ENCODE results near the gene SLC35B2.
"Not testable (repeated sequence)": the region's sequence is repeated elsewhere in the genome, so short reads cannot be mapped to it uniquely, and the experiment has no call there.

SLC35B2 gene

DNA sequence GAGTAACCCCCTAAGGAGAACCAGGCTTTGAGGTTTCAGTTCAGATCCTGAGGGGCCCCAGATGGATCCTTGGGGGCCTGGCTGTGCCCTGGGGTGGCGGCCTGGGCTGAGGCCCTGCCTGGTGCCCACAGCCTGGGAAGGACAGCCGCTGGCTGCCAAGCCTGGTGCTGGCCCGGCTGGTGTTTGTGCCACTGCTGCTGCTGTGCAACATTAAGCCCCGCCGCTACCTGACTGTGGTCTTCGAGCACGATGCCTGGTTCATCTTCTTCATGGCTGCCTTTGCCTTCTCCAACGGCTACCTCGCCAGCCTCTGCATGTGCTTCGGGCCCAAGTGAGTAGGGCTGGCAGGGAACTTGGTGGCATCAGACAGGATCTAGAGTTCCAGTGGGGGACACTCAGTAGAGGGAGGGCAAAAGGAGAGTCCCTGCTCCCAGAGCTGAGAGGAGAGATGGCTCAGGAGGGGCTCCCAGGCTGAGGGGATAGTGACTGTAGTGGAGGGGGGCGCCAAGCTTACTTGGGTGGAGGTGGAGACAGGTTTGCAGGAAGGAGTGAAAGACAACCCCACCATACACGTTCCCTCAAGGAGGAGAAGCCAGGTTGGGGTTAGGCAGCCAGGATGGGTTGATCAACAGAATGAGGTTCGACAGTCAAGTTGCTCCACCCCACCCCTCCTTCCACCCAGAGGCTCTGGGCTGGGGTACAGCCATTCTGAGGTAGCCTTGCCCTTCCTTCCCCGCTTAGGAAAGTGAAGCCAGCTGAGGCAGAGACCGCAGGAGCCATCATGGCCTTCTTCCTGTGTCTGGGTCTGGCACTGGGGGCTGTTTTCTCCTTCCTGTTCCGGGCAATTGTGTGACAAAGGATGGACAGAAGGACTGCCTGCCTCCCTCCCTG lies 24.4 kb downstream of the SLC35B2 start:
- no peak for DNase-seq

DNA sequence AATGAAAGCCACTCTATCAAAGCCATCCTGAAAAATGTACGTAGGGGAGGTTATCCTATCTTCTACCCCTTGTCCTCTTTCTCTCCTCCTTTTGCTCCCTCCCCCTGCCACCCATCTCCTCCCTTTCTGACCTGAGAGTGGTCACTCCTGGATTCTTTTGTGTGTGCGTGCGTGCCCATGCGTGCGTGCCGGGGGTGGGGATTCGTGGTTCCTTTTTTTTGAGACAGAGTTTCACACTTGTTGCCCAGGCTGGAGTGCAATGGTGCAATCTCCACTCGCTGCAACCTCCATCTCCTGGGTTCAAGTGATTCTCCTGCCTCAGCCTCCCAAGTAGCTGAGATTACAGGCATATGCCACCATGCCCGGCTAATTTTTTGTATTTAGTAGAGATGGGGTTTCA lies 25.9 kb downstream of the SLC35B2 start:
- not testable (repeated sequence) for DNase-seq

DNA sequence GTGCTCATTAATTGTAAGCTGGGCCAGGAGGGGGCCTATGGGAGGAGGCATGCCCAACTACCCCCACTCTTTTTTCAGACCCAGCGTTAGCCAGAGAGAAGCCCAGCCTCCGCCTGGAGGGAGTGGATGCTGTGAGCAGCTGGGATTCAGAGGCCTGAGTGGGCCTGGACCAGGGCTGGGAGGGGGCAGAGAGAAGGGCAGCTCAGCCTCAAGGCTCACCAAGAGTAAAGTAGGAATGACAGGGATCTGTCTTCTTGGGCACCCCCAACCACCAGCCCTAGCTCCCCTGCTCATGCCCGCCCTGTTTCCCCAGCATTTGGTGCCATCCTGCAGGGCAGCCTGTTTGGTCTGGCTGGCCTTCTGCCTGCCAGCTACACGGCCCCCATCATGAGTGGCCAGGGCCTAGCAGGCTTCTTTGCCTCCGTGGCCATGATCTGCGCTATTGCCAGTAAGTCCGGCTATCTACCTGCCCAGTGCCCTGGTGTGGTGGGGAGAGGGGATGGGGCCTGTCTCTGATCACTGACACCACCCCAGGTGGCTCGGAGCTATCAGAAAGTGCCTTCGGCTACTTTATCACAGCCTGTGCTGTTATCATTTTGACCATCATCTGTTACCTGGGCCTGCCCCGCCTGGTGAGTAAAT lies 27.2 kb downstream of the SLC35B2 start:
- no peak for DNase-seq

- no peak for DNase-seq
Measured at GRCh38 chr6:44229376-44230033, 27.8 kb downstream of the SLC35B2 start.

GRCh38 chr6:44228836-44229235 lies 28.5 kb downstream of the SLC35B2 start:
- no peak for DNase-seq

- DNase-seq, result no peak
Measured at GRCh38 chr6:44228433-44228832, 28.9 kb downstream of the SLC35B2 start.

DNA sequence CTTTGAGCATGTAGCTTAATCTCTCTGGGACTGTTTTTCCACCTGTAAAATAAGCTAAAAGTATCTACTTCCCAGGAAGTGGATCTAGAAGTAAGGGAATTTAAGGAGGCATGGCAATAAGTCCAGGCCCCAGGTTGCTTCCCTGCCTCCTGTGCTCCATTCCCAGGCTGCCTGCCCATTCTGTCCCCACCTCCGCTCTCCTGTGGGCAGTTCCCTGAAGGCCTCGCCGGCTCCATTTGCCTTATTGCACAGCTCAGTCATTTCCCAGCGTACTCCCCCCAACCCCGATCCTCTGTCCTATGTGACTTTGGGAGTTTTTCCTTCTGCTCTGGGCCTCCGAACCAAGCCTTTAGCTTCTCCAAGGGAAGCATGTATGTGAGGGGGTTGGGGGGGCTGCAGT lies 29.3 kb downstream of the SLC35B2 start:
- no peak for DNase-seq

GRCh38 chr6:44227148-44227793 lies 30.1 kb downstream of the SLC35B2 start:
- no peak for DNase-seq

DNA sequence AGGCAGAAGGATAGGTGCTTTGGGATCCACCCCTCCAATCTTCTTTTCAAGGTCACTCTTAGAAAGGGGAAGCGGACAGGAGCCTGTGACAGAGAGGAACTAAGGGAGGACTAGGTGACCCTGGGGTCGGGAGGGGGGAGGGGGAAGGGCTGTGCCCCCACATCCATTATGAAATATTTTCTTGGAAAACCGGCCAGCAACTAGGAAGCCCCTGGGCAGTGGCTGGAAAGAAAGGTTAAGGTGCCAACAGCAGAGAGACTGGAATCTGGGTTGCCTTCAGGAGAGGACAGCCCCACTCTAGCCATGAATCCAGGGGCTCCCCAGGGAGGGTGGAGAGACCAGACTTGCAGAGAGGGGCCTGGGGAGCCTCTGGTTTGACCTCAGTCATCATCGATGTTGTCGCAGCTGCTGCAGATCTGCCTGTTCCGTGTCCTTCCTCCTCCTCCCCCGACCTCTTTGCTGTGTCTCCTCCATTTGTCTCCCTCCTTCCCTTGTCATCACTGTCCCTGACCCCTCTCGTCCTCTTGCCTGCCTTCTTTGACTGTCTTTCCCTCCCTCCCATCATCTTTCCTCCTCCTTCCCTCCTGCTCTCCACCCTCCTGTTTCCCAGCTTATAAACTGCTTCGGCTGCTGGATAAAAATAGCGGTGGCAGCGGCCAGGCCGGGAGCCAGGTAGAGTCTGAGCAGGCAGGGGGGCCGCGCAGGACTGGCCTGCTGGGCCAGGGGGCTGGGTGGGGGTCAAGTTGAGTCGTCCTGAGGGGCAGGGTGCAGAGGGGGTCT lies 30.8 kb downstream of the SLC35B2 start:
- DNase-seq, result no peak

- DNase-seq, result no peak
Measured at GRCh38 chr6:44225579-44226325, 31.6 kb downstream of the SLC35B2 start.

- DNase-seq, result no peak
Measured at GRCh38 chr6:44224965-44225305, 32.4 kb downstream of the SLC35B2 start.

DNA sequence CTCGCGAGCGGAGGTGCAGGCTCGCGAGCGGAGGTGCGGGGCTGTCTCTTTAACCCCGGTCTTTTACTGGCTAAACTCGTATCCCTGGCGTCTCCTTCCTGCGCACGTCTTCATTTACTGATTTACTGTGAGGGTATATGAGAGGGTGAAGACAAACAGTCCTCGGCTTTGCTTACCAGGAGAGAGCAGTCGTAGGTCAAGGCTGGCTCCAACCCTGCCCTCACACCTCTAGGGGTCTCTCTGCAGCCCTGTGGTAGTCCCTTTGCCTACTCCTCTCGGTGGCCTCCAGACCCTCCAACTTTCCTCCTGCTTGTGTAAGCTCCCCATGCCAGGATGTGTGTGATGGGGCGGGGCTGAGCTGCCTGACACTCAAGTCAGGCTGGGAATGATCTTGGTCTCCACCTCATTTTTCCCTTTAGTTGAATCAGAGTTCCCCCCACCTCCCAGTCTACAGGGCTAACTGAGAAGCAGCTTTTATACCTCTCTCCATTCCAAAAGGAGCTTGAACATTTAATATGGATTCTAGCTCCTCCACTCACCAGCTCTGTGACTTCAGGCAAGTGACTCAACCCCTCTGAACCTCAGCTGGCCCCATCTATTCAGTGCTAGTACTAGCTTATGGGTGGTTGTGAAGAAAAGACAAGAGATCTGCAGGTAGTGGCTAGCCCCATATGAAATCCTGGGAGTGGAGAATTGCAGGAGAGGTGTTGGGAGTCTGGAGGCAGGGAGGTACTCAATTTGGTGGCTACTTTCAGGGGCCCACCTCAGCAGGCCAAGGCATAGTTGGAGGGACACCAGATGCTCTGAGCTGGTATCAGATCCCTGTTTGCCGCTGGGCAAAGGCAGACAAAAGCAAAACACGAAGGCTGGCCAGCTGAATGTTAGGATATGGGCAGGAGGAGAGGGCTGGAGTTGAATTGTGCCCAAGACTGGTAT lies 33.0 kb downstream of the SLC35B2 start:
- no peak for DNase-seq

DNA sequence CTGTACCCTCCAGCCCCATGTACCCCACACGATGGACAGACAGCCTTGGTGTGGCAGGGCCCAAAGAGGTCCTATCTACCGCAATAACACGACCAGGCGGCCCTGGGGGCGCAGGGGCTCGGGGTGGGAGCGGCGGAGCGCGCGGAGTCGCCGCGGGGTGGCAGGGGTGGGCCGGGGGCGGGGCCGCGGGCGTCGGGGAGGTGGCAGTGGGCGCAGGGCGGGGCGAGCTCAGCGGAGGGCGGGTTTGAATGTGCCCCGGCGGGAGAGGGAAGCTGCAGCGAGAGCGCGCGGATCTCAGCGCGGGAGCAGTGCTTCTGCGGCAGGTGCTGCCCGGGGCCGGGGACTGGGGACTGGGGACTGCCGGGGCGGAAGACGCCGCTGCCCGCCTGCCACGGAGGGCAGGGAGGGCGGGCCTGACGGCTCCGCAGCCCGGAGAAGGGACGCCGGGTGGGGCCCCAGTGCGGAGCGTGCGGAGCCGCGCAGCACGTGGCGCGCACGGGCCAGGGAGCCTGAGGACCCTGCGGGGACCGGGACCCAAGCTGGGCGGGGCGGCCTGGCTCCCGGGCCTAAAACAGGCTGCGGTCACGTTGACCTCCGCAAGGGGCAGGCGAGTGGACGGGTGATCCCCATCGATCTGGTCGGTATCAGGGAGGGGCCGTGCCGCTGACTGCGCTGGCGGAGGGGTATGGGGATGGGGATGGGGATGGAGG lies 33.9 kb downstream of the SLC35B2 start, which contains the start of gene SLC29A1:
SLC29A1 (plus strand) TSS at position 277 of the 710 bp plus-strand sequence. CDS start 3,719 bp downstream, outside the sequence.
- peak; percentile 78 for DNase-seq

DNA sequence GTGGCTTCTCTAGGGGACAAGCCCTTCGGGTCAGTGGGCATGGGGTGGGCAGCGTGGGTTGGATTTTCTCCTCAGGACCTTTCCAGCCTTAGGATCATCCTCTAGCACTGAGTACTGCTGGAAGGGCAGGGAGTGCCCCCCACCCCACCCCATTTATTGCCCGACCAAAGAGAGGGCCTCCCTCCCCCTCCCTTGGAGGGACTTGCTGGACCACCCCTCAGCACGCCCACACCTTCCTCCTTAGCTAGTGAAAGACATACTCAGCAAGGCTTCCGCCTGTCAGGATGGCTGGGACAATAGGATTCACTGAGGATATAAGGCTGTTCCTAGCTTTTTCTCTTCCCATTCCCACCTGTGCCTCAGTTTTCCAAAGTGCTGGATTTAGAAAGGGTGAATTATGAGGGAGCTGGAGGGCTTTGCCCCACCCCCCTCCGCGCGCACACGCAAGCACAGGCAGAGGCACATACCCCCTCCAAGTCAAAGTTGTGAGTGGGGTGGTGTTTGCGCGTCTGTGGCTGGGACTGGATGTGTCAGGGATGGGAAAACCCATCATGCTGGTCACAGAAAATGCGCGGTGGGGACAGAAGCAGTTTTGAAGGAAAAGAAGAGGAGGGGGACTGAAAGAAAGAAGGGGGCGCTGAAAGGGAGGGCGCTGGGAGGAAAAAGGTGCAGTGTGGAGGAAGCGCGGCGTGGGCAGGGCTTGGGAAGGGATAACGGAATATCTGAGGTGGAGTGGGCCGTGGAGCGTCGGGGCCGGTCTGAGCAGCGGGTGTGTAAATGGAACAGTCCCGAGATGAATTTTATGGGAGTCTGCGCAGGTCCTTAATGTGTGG lies 34.6 kb downstream of the SLC35B2 start:
- DNase-seq, result peak; percentile 51

- no peak for DNase-seq
Measured at GRCh38 chr6:44221961-44222335, 35.4 kb downstream of the SLC35B2 start.

DNA sequence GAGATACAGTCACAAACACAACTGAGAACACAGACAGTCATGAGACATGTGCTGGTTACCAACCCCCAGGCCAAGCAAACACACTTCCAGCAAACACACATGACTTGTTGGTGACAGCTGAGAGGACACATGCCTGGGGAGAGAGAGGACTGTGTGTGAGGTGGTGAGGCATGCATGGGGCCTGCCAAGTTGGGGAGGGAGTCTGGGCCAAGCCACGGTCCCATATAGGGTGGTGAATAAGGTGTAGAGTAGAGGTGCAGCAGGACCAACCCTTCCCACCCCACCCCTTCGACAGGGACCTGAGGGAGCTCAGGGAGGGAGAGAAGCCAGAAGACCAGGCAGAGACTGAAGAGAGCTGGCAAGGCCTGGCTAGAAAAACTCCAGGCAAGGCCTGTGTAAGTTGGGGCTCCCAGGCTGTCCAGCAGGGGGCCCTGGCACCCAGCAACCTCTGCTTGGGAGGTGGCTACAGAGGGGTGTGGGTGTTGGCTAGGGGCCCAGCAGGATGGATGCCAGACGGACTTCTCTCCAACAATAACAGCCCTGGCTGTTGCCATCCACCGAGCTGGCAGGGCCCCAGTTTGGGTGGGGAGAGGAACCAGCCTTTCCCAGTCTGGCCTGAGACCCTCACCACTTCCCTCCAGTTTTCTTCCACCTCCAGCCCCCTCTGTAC lies 35.9 kb downstream of the SLC35B2 start:
- peak; percentile 78 for DNase-seq

GRCh38 chr6:44220913-44221290 lies 36.4 kb downstream of the SLC35B2 start:
- DNase-seq, result no peak
